HUES48 (cell line): ENCODE measurements around the gene ZFHX3.
"Not testable (repeated sequence)": the region's sequence is repeated elsewhere in the genome, so short reads cannot be mapped to it uniquely, and the experiment has no call there.

Source experiments
- H3K27ac ChIP-seq: one replicate; pipeline ENCODE4 v1.7.0; 2013; ENCODE audit warnings: low read depth, low read length, inconsistent platforms
- H3K27me3 ChIP-seq: 2 replicates; pipeline ENCODE4 v1.6.1; 2013; ENCODE audit warnings: mild to moderate bottlenecking, low read length; ENCODE audit not compliant: control insufficient read depth, insufficient read depth
- H3K36me3 ChIP-seq: 2 replicates; pipeline ENCODE4 v1.6.1; 2013; ENCODE audit warnings: low read length; ENCODE audit not compliant: control insufficient read depth, insufficient read depth
- H3K4me1 ChIP-seq: 2 replicates; pipeline ENCODE4 v1.6.1; 2013; ENCODE audit warnings: mild to moderate bottlenecking, low read length; ENCODE audit not compliant: control insufficient read depth, insufficient read depth
- H3K4me3 ChIP-seq: 2 replicates; pipeline ENCODE4 v1.5.1; 2013; ENCODE audit warnings: mild to moderate bottlenecking, low read depth, low read length
- H3K9ac ChIP-seq: 2 replicates; pipeline ENCODE4 v1.6.1; 2013; ENCODE audit warnings: mild to moderate bottlenecking, low read depth, low read length, moderate library complexity
- H3K9me3 ChIP-seq: 2 replicates; pipeline ENCODE4 v1.6.1; 2013; ENCODE audit warnings: low read length; ENCODE audit not compliant: control insufficient read depth, insufficient read depth

ZFHX3 gene

DNA sequence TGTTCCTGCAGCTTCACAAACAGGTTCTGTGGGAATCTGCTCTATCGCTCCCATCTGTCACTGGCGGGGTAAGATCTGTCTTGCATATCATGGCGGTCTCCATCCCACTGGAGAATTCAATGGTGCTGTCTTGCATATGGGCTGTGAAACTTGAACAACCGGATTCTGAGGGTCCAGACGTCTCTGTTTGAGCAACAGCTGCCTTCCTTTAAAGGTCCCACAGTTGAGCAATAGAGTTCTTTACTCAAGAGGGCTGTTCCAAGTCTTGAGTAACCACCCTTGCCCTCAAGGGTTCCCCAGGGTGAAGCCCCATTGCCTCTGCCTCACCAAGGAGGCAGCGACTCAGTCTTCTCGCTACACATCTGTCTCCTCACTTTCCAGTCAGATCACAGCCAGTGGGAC lies 50.8 kb downstream of the ZFHX3 start:
- H3K27ac ChIP-seq, result no peak overlapping the region
- peaks cover 5% of the 10 kb centered on the region; the same call in 1 of the 2 replicates for H3K4me1 ChIP-seq
- no peaks in the 10 kb centered on the region for H3K36me3 ChIP-seq

DNA sequence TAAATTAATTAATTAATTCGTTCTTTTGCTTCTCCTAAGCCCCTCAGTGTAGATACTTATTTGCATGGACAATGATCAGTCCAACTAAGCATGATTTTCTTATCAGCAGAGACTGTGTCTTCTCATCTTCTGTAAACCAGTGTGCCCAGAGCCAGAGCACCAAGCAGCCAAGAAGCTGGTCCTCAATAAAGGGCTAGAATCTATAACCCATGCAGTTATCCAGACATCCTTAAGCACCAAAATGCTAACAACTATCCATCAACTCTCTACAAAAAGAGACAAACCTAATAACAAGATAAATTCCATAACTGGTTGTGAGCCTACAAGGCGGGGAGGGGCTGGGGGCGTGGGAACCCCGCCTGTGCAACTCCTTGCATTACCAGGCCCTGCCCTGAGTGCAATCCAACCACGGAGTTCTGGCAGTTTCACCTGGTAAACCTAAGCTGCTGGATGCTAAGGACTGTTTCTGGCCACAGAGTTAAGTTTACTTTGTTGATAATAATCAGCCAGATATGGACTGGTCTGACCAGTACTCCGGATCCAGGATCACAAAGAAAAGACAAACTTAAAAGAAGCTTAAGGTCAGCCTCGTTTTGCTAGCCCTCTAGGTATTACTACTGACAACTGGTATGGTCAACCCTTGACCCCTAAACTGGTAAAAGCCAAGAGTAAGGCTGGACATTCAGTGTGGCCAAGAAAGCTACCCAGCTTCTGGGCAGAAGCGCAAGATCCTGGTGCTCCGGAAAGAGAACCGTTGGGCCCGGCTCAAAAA lies 51.5 kb downstream of the ZFHX3 start:
- no peak overlapping the region for H3K27ac ChIP-seq

More for the DNA sequence above, 50.8 kb downstream of the ZFHX3 start:
- H3K4me3 ChIP-seq, result no peak overlapping the region
- H3K9ac ChIP-seq, result no peak overlapping the region
- peaks cover 3% of the 10 kb centered on the region; the same call in 1 of the 2 replicates for H3K9me3 ChIP-seq
- H3K27me3 ChIP-seq, result no peaks in the 10 kb centered on the region

DNA sequence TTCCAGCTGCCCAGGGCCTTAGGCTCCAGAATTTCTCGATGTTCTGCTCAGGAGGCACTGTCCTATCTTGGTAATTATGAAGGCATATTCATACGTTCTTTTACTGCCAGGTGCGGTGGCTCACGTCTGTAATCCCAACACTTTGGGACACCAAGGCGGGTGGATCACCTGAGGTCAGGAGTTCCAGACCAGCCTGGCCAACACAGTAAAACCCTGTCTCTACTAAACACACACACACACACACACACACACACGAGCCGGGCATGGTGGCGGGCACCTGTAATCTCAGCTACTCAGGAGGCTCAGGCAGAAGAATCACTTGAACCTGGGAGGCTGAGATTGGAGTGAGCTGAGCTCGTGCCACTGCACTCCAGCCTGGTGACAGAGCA lies 52.1 kb downstream of the ZFHX3 start:
- H3K9ac ChIP-seq, H3K27ac ChIP-seq, H3K4me3 ChIP-seq, H3K9me3 ChIP-seq, H3K36me3 ChIP-seq, H3K27me3 ChIP-seq: not testable (repeated sequence)
- peaks cover 11% of the 10 kb centered on the region for H3K4me1 ChIP-seq

More for the DNA sequence above, 51.5 kb downstream of the ZFHX3 start:
- H3K4me1 ChIP-seq, result peaks cover 11% of the 10 kb centered on the region
- H3K9me3 ChIP-seq, result peaks cover 3% of the 10 kb centered on the region; the same call in 1 of the 2 replicates
- H3K9ac ChIP-seq, result no peak overlapping the region
- no peaks in the 10 kb centered on the region for H3K27me3 ChIP-seq
- H3K4me3 ChIP-seq, result no peak overlapping the region
- no peaks in the 10 kb centered on the region for H3K36me3 ChIP-seq

DNA sequence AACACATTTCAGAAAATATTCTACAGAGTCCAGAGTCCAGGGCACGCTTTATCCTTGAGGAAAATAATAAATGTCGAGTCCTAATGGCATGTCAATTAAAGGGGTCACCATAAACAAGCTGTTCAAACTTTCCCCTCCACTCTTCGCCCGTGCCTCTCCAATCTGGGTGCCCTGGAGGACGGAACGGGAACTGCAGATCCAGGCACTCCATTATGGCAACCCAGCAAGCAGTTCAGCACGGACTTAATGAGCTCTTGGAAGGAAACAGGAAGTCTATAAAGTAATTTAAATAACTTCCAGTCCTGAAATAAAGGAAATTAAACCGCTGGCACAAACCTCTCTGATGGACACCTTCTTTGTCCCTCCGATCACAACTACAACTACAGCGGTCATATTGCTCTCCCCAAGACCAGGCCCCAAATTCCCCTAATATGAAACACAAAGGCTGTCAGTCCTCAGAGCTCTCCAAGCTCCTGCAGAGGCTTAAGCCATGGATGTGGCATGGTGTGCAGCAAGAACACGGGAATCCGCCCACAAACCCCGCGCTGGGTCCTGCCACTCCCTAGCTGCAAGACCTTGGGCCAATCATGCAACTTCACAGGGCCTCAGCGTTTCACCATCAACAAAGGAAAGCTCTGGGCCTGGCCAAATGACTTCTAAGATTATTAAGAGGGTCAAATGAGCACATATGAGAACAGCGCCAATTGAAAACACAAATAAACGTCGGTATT lies 52.6 kb downstream of the ZFHX3 start:
- Histone ChIP-seq H3K9me3 (no peaks in the 10 kb centered on the region), H3K4me1 (peaks cover 13% of the 10 kb centered on the region), H3K4me3 (no peak overlapping the region), H3K9ac (no peak overlapping the region), H3K36me3 (no peaks in the 10 kb centered on the region), H3K27ac (no peak overlapping the region), H3K27me3 (no peaks in the 10 kb centered on the region)

DNA sequence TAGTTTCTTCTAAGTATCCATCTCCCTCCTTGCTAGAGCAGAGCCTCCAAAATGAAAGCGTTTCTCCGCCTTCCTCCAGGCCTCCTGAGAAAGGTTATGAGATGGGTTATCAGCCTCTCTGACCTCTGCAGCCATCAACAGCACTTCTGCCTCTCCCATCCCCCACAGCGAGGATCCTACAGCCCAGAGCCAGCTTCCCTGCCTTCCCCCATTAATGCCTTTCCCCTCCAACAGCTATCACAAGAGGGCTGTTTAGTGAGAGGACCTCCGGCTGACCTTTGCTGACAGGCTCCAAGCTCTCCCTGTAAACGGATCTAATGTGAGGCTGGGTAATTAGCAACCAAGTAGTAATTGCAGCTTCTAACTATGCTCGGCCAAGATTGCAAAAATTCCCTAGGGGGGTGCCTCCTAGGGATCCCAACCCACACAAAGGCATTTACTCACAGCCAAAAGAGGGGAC lies 55.8 kb downstream of the ZFHX3 start:
- Histone ChIP-seq H3K4me1 (peaks cover 22% of the 10 kb centered on the region), H3K27me3 (no peaks in the 10 kb centered on the region), H3K9ac (no peak overlapping the region), H3K36me3 (no peaks in the 10 kb centered on the region), H3K4me3 (no peak overlapping the region), H3K9me3 (no peaks in the 10 kb centered on the region), H3K27ac (peak overlapping the region; percentile 54)

DNA sequence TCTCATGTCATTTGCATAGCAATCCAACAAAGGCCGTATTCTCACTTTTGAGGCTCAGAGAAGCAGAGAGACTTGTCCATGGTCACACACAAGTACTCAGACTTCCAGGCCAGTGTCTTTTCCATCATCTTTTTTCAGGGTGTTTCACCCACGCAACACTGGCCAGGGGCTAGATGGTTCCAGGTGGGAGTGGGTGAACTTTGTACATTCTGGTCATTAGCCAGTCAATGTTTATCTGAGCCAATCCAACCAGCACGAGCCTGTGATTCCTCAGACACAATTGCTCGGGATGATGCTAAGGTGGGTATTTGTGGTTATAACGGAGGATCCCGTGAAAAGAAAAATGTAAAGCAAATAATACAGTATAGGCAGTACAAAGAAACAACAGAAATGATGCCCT lies 56.3 kb downstream of the ZFHX3 start:
- no peak overlapping the region for H3K27ac ChIP-seq
- H3K4me3 ChIP-seq, result no peak overlapping the region
- no peaks in the 10 kb centered on the region for H3K9me3 ChIP-seq
- H3K36me3 ChIP-seq, result no peaks in the 10 kb centered on the region
- H3K9ac ChIP-seq, result no peak overlapping the region
- H3K4me1 ChIP-seq, result peaks cover 22% of the 10 kb centered on the region
- H3K27me3 ChIP-seq, result no peaks in the 10 kb centered on the region

DNA sequence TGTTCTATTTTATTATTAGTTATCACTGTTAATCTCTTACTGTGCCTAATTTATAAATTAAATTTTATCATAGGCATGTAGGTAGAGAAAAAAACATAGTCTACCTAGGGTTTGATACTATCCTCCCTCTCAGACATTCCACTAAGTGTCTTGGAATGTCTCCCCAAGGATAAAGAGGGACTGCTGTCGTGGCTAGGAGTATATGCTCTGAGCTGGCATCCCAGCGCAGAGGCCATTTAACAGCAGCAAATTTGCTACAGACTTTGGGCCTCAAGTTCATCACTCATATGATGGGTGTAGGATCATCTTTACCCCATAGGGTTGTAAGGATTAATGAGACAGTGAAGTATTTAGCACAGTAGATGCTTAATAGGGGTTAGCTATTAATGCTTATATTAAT lies 56.7 kb downstream of the ZFHX3 start:
- Histone ChIP-seq H3K9me3 (no peaks in the 10 kb centered on the region), H3K36me3 (no peaks in the 10 kb centered on the region), H3K9ac (no peak overlapping the region), H3K4me1 (peaks cover 22% of the 10 kb centered on the region), H3K27ac (no peak overlapping the region), H3K27me3 (no peaks in the 10 kb centered on the region), H3K4me3 (no peak overlapping the region)

DNA sequence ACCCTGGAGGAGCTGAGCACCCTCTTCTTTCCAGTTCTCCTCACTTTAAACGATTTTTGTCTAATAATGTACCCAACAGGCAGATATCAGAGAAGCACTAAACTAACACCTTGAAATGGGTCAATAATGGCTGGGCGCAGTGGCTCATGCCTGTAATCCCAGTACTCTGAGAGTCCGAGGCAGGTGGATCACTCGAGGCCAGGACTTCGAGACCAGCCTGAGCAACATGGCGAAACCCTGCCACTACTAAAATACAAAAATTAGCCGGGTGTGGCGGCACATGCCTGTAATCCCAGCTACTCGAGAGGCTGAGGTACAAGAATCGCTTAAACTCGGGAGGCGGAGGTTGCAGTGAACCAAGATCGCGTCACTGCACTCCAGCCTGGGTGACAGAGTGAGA lies 57.4 kb downstream of the ZFHX3 start:
- Histone ChIP-seq H3K4me1 (peaks cover 22% of the 10 kb centered on the region), H3K27me3 (no peaks in the 10 kb centered on the region), H3K9ac (no peak overlapping the region), H3K27ac (no peak overlapping the region), H3K36me3 (no peaks in the 10 kb centered on the region), H3K9me3 (no peaks in the 10 kb centered on the region), H3K4me3 (no peak overlapping the region)

DNA sequence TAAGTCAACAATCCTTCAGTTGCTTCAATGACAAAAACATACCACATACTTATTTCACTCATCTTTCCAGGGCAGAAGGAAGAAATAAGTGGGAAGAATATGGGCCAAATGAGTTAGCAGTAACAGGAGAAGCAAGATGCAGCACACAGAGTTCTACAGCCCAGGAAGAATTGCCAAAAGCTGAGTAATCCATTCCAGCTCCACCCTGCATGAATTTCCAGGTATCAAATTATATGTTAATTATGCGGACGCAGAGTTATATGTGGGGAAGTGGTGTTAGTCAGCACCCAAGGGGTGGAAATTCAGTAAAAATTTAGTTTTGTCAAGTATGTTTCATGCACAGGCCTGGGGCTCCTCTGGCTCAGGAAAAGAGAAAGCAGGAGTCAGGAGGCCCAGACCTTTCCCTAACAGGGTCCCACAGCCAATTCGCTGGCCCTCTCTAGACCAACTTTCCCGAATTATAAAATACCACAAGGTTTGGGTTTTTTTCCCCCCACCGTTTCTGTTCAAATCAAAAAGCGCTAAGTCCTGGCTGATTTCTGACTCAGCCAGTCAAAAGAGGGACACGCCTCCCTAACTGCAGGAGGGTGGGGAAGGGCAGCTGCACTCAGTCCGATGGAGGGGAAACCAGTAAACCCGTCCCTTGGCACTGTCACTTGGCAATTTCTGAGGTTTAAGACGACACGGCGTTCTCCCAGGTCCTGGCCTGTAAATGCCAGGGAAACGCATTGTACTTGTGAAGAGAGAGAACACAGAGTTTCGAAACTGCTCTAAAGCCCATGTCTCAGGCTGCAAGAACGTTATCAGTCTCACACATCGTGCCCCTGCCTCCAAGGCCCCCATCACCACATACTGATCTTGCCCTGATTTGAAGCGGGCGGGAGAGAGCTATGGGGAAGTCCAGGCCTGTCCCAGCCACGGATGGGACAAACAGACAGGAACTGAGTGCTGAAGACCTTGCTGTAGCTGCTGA lies 58.1 kb downstream of the ZFHX3 start:
- H3K36me3 ChIP-seq, result no peaks in the 10 kb centered on the region
- H3K27me3 ChIP-seq, result no peaks in the 10 kb centered on the region
- peaks cover 22% of the 10 kb centered on the region for H3K4me1 ChIP-seq
- no peak overlapping the region for H3K27ac ChIP-seq
- H3K4me3 ChIP-seq, result no peak overlapping the region
- H3K9ac ChIP-seq, result no peak overlapping the region
- H3K9me3 ChIP-seq, result no peaks in the 10 kb centered on the region

DNA sequence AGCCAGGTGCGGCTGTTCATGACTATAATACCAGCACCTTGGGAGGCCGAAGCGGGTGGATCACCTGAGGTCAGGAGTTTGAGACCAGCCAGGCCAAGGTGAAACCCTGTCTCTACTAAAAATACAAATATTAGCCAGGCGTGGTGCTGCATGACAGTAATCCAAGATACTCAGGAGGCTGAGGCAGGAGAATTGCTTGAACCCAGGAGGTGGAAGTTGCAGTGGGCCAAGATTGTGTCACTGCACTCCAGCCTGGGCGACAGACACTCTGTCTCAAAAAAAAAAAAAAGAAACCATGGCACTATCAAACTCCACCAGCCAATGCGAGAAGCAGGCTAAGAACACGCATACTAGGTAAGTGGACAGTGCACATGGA lies 58.7 kb downstream of the ZFHX3 start:
- H3K9me3 ChIP-seq, H3K27ac ChIP-seq, H3K4me3 ChIP-seq, H3K36me3 ChIP-seq, H3K9ac ChIP-seq, H3K27me3 ChIP-seq: not testable (repeated sequence)
- H3K4me1 ChIP-seq, result peaks cover 22% of the 10 kb centered on the region
